Endothelial cell of umbilical vein (primary cell): ENCODE data around the gene ADM2. TPM values are rescaled to one million over a fixed set of nuclear protein-coding genes. Genes with fewer than 3 reads are reported as not detected.
A peak's percentile ranks its signal among the peaks of the same experiment; 100 is the strongest.

Source experiments
- BruUV-seq: library from RNA; stranded (reverse); fragments of 400-500 nt; replicated peaks from 2 replicates; lab custom pipeline; 2021; lab: Mats Ljungman, UMichigan
- CTCF ChIA-PET: fragments of 300-600, 350-600 bp; sonication (Branson Sonifier 250); formaldehyde crosslinking; loops from one replicate; lab custom pipeline; 2021; ENCODE audit warnings: antibody characterized with exemption, inconsistent platforms; lab: Charles Lee
- POLR2A ChIA-PET: fragments of 300-600, 350-600 bp; sonication (Branson Sonifier 250); formaldehyde crosslinking; loops from one replicate; lab custom pipeline; 2021; ENCODE audit warnings: antibody characterized with exemption, inconsistent platforms; lab: Charles Lee
- DNase-seq: peaks from one replicate; pipeline ENCODE4 v3.0.0-alpha.2; 2011; ENCODE audit warnings: low read depth, low spot score
- FAIRE-seq: peaks from 2 replicates; lab custom pipeline; 2011; peaks lifted over from hg19 to GRCh38; lab: Jason Lieb, UNC
- H2AFZ ChIP-seq: 2 replicates; pipeline ENCODE4 v1.6.0; 2012; ENCODE audit warnings: low read depth, low read length, control low read depth, inconsistent platforms
- H3K27ac ChIP-seq: 2 replicates; pipeline ENCODE4 v1.5.1; 2011; ENCODE audit warnings: low read depth, mild to moderate bottlenecking, control low read depth, low read length, moderate library complexity; ENCODE audit not compliant: insufficient read depth
- H3K27me3 ChIP-seq, 2 experiments: 2 replicates each; pipeline versions ENCODE4 v1.6.0 to v1.6.1; 2011; ENCODE audit warnings: low read length in 2 of 2, mixed read lengths in 1 of 2; ENCODE audit not compliant: control insufficient read depth in 2 of 2, insufficient read depth in 2 of 2
- H3K36me3 ChIP-seq, 2 experiments: 2 replicates in 1 of 2; 3 replicates in 1 of 2; pipeline ENCODE4 v1.5.1; 2011; ENCODE audit warnings: low read length in 2 of 2, mild to moderate bottlenecking in 1 of 2, moderate library complexity in 1 of 2; ENCODE audit not compliant: control insufficient read depth in 2 of 2, insufficient read depth in 2 of 2; ENCODE audit errors: extremely low read depth in 1 of 2
- H3K4me1 ChIP-seq: 3 replicates; pipeline ENCODE4 v1.5.1; 2011; ENCODE audit warnings: mild to moderate bottlenecking, low read length; ENCODE audit not compliant: control insufficient read depth, insufficient read depth; ENCODE audit errors: extremely low read depth
- H3K4me2 ChIP-seq: 2 replicates; pipeline ENCODE4 v1.6.1; 2011; ENCODE audit warnings: low read length, control low read depth, mixed read lengths; ENCODE audit not compliant: insufficient read depth
- H3K4me3 ChIP-seq, 3 experiments: fragments of 200-600 bp in 1 of 3; sonication (generic), shearing (Covaris generic) in 1 of 3; replicated peaks in 1 of 3; 2 replicates each; pipeline ENCODE4 v1.5.1; 2011 to 2016; ENCODE audit warnings: control low read depth in 3 of 3, low read length in 3 of 3, mild to moderate bottlenecking in 2 of 3, inconsistent platforms in 1 of 3, low read depth in 1 of 3, moderate library complexity in 1 of 3; ENCODE audit not compliant: insufficient read depth in 1 of 3
- H3K79me2 ChIP-seq: 2 replicates; pipeline ENCODE4 v1.6.0; 2012; ENCODE audit warnings: low read length, inconsistent platforms; ENCODE audit not compliant: control insufficient read depth, insufficient read depth
- H3K9ac ChIP-seq: replicated peaks from 2 replicates; pipeline ENCODE3; 2011; ENCODE audit warnings: low read length, control low read depth; ENCODE audit not compliant: insufficient read depth; ENCODE audit errors: extremely low read depth
- H3K9me1 ChIP-seq: replicated peaks from 3 replicates; pipeline ENCODE4 v1.6.0; 2011; ENCODE audit warnings: mild to moderate bottlenecking, low read length; ENCODE audit not compliant: control insufficient read depth, insufficient read depth; ENCODE audit errors: extremely low read depth
- H3K9me3 ChIP-seq: replicated peaks from 2 replicates; pipeline ENCODE4 v1.5.1; 2012; ENCODE audit warnings: low read length, inconsistent platforms; ENCODE audit not compliant: control insufficient read depth, insufficient read depth
- H4K20me1 ChIP-seq: replicated peaks from 2 replicates; pipeline ENCODE3; 2011; ENCODE audit warnings: mild to moderate bottlenecking, low read length; ENCODE audit not compliant: control insufficient read depth, insufficient read depth; ENCODE audit errors: extremely low read depth
- FOS ChIP-seq: IDR thresholded peaks from 2 replicates; pipeline ENCODE4 v1.6.1; 2011; ENCODE audit warnings: mild to moderate bottlenecking, low read length, moderate library complexity, borderline replicate concordance; ENCODE audit not compliant: insufficient read depth
- GATA2 ChIP-seq: IDR thresholded peaks from 2 replicates; pipeline ENCODE4 v1.7.0; 2011; ENCODE audit warnings: low read depth, mild to moderate bottlenecking, moderate library complexity, mixed read lengths, low read length; ENCODE audit not compliant: insufficient read length, insufficient read depth
- JUN ChIP-seq: IDR thresholded peaks from 2 replicates; pipeline ENCODE4 v1.6.1; 2011; ENCODE audit warnings: borderline replicate concordance, low read depth; ENCODE audit not compliant: insufficient read length, insufficient read depth
- MAX ChIP-seq: IDR thresholded peaks from 2 replicates; pipeline ENCODE4 v1.6.1; 2011; ENCODE audit not compliant: insufficient read depth, insufficient read length
- MYC ChIP-seq: IDR thresholded peaks from one replicate; pipeline ENCODE4 v1.6.1; 2011; ENCODE audit warnings: mild to moderate bottlenecking, low read depth, low read length
- POLR2A ChIP-seq: IDR thresholded peaks from 2 replicates; pipeline ENCODE4 v1.6.1; 2012; ENCODE audit warnings: low read depth, mild to moderate bottlenecking, control low read depth, low read length
- dilution Hi-C: fragments of 300-500 bp; cut with MboI; formaldehyde crosslinking; loops from one replicate; pipeline ENCODE4 v1.15.0; 2019; ENCODE audit warnings: low sequenced_read_pairs; ENCODE audit not compliant: extremely low pct_ligation_motif_present
- intact Hi-C: fragments of 100-400 bp; cut with micrococcal nuclease; formaldehyde crosslinking; loops from one replicate; pipeline ENCODE4 v1.10.0; 2022
- polyA plus RNA-seq, 4 experiments: library from polyadenylated mRNA; depleted of rRNA in 3 of 4; stranded (reverse) in 3 of 4; unstranded in 1 of 4; fragments of >200 nt; gene quantifications; 2 replicates each; pipeline versions ENCODE4 v1.2.1 to v1.2.3, GENCODE V29; 2011 to 2012; ENCODE audit warnings: missing spikeins in 1 of 4
- total RNA-seq: library from RNA; stranded (reverse); gene quantifications from 2 replicates; pipeline ENCODE4 v1.2.3, GENCODE V29; 2021

The ADM2 gene
- total and polyA plus RNA-seq, 2 donors (not counting 3 experiments of a cell fraction or from before 2014, with no cell fraction given), result 0.28 to 1.5 TPM

- H2AFZ ChIP-seq, result peak overlapping the region; percentile 64
- ChIA-PET POLR2A (interaction anchor here (0.6 kb wide), 1 partner anchor 23 kb away, joined by 4 read pairs; no protein-coding TSS in a partner anchor), CTCF (interaction anchor here (0.8 to 2.7 kb wide), 10 partner anchors 10 to 287 kb away, joined by 3 to 28 read pairs (median 9); partner anchors contain the start of gene SYCE3)
- dilution Hi-C loops, result no loop called here
- no TSS peak for BruUV-seq
- H3K27ac ChIP-seq, result peak overlapping the region; percentile 57
- TF ChIP-seq JUN (no peak), MYC (no peak), GATA2 (no peak), FOS (no peak), MAX (no peak), POLR2A (no peak)
- no peaks in the 10 kb centered on the region for H3K9me3 ChIP-seq
- FAIRE-seq, result peak; percentile 66
- peaks cover 0 to 2% of the 10 kb centered on the region in 2 experiments for H3K27me3 ChIP-seq
- peak overlapping the region; percentile 29 to 66 (median 48) for H3K4me3 ChIP-seq
- no peaks in the 10 kb centered on the region for H3K9me1 ChIP-seq
- peaks cover 10% of the 10 kb centered on the region for H3K79me2 ChIP-seq
- H3K9ac ChIP-seq, result peak overlapping the region; percentile 68
- H3K4me1 ChIP-seq, result peaks cover 12% of the 10 kb centered on the region
- intact Hi-C loops, result loop anchor here (1.0 to 2.0 kb wide), 4 partner anchors 16 to 148 kb away; partner anchors contain the start of genes CHKB, NCAPH2 and SHANK3
- H4K20me1 ChIP-seq, result no peaks in the 10 kb centered on the region
- no peak for DNase-seq
- H3K36me3 ChIP-seq, result peaks cover 0 to 22% of the 10 kb centered on the region in 2 experiments
- peak overlapping the region; percentile 40 for H3K4me2 ChIP-seq
Observed at GRCh38 chr22:50524676-50525103, 43.3 kb downstream of the ADM2 start.
